HEK293 (cell line): ENCODE results near the gene POC1B.
A peak's percentile ranks its signal among the peaks of the same experiment; 100 is the strongest.

ENCODE experiments used
- ATF2 ChIP-seq: fragments of 450-650 bp; formaldehyde crosslinking; IDR thresholded peaks from 2 replicates; pipeline ENCODE4 v1.5.1; 2016; ENCODE audit warnings: missing biosample characterization, missing genetic modification characterization, low read depth
- KLF1 ChIP-seq: fragments of 450-650 bp; formaldehyde crosslinking; IDR thresholded peaks from 2 replicates; pipeline ENCODE4 v1.5.1; 2016; ENCODE audit warnings: missing biosample characterization, missing genetic modification characterization
- KLF10 ChIP-seq: fragments of 450-650 bp; IDR thresholded peaks from 2 replicates; pipeline ENCODE4 v1.5.1; 2018; ENCODE audit warnings: missing biosample characterization, mild to moderate bottlenecking, missing genetic modification characterization
- KLF9 ChIP-seq: fragments of 450-650 bp; formaldehyde crosslinking; IDR thresholded peaks from 2 replicates; pipeline ENCODE4 v1.5.1; 2016; ENCODE audit warnings: missing biosample characterization, missing genetic modification characterization, low read depth
- PRDM6 ChIP-seq: fragments of 450-650 bp; formaldehyde crosslinking; IDR thresholded peaks from 2 replicates; pipeline ENCODE4 v1.5.1; 2017; ENCODE audit warnings: missing biosample characterization, missing genetic modification characterization
- SCRT1 ChIP-seq: fragments of 450-650 bp; formaldehyde crosslinking; IDR thresholded peaks from 2 replicates; pipeline ENCODE4 v1.5.1; 2016; ENCODE audit warnings: missing biosample characterization, missing genetic modification characterization, borderline replicate concordance
- SCRT2 ChIP-seq: fragments of 450-650 bp; formaldehyde crosslinking; IDR thresholded peaks from 2 replicates; pipeline ENCODE4 v1.5.1; 2016; ENCODE audit warnings: missing biosample characterization, missing genetic modification characterization
- SP3 ChIP-seq: fragments of 450-650 bp; formaldehyde crosslinking; IDR thresholded peaks from 2 replicates; pipeline ENCODE4 v1.5.1; 2016; ENCODE audit warnings: missing biosample characterization, missing genetic modification characterization
- WT1 ChIP-seq: fragments of 450-650 bp; formaldehyde crosslinking; IDR thresholded peaks from 2 replicates; pipeline ENCODE4 v1.5.1; 2016; ENCODE audit warnings: missing biosample characterization, missing genetic modification characterization
- ZBTB49 ChIP-seq: fragments of 450-650 bp; formaldehyde crosslinking; IDR thresholded peaks from 2 replicates; pipeline ENCODE4 v1.5.1; 2016; ENCODE audit warnings: missing biosample characterization, missing genetic modification characterization, low read depth
- ZEB2 ChIP-seq: fragments of 450-650 bp; formaldehyde crosslinking; IDR thresholded peaks from 2 replicates; pipeline ENCODE4 v1.5.1; 2016; ENCODE audit warnings: missing biosample characterization, missing genetic modification characterization
- ZFP37 ChIP-seq: fragments of 450-650 bp; formaldehyde crosslinking; IDR thresholded peaks from 2 replicates; pipeline ENCODE4 v1.5.1; 2016; ENCODE audit warnings: missing biosample characterization, missing genetic modification characterization
- ZNF146 ChIP-seq: fragments of 450-650 bp; formaldehyde crosslinking; IDR thresholded peaks from 2 replicates; pipeline ENCODE4 v1.5.1; 2016; ENCODE audit warnings: missing biosample characterization, missing genetic modification characterization
- ZNF174 ChIP-seq: fragments of 450-650 bp; formaldehyde crosslinking; IDR thresholded peaks from 2 replicates; pipeline ENCODE4 v1.5.0; 2017; ENCODE audit warnings: missing biosample characterization, mild to moderate bottlenecking, missing genetic modification characterization
- ZNF214 ChIP-seq: fragments of 450-650 bp; formaldehyde crosslinking; IDR thresholded peaks from 2 replicates; pipeline ENCODE4 v1.5.1; 2017; ENCODE audit warnings: missing biosample characterization, mild to moderate bottlenecking, missing genetic modification characterization, borderline replicate concordance
- ZNF23 ChIP-seq: fragments of 450-650 bp; formaldehyde crosslinking; IDR thresholded peaks from 2 replicates; pipeline ENCODE4 v1.5.1; 2016; ENCODE audit warnings: missing biosample characterization, missing genetic modification characterization, borderline replicate concordance
- ZNF274 ChIP-seq, 2 experiments: fragments of 200-500 bp in 1 of 2; fragments of 450-650 bp in 1 of 2; sonication (Bioruptor generic) in 1 of 2; formaldehyde crosslinking in 1 of 2; IDR thresholded peaks; 2 replicates each; pipeline versions ENCODE4 v1.5.1 to v1.6.1; 2014 to 2016; ENCODE audit warnings: borderline replicate concordance in 1 of 2, inconsistent platforms in 1 of 2, low read length in 1 of 2, missing biosample characterization in 1 of 2, missing genetic modification characterization in 1 of 2
- ZNF404 ChIP-seq: fragments of 450-650 bp; formaldehyde crosslinking; IDR thresholded peaks from 2 replicates; pipeline ENCODE4 v1.5.1; 2017; ENCODE audit warnings: missing biosample characterization, missing genetic modification characterization
- ZNF423 ChIP-seq: fragments of 450-650 bp; formaldehyde crosslinking; IDR thresholded peaks from 2 replicates; pipeline ENCODE4 v1.5.1; 2016; ENCODE audit warnings: missing biosample characterization, missing genetic modification characterization
- ZNF530 ChIP-seq: fragments of 450-650 bp; formaldehyde crosslinking; IDR thresholded peaks from 2 replicates; pipeline ENCODE4 v1.5.1; 2016; ENCODE audit warnings: low read depth, missing biosample characterization, missing genetic modification characterization
- ZNF544 ChIP-seq: fragments of 450-650 bp; formaldehyde crosslinking; IDR thresholded peaks from 2 replicates; pipeline ENCODE4 v1.5.0; 2017; ENCODE audit warnings: missing biosample characterization, missing genetic modification characterization
- ZNF548 ChIP-seq: fragments of 450-650 bp; formaldehyde crosslinking; IDR thresholded peaks from 2 replicates; pipeline ENCODE4 v1.5.1; 2016; ENCODE audit warnings: missing biosample characterization, missing genetic modification characterization
- ZNF561 ChIP-seq: fragments of 450-650 bp; IDR thresholded peaks from 2 replicates; pipeline ENCODE4 v1.5.1; 2018; ENCODE audit warnings: missing biosample characterization, missing genetic modification characterization, borderline replicate concordance
- ZNF580 ChIP-seq: fragments of 450-650 bp; formaldehyde crosslinking; IDR thresholded peaks from 2 replicates; pipeline ENCODE4 v1.5.1; 2016; ENCODE audit warnings: missing biosample characterization, missing genetic modification characterization
- ZNF624 ChIP-seq: fragments of 450-650 bp; formaldehyde crosslinking; IDR thresholded peaks from 2 replicates; pipeline ENCODE4 v1.5.1; 2017; ENCODE audit warnings: missing biosample characterization, missing genetic modification characterization
- ZNF629 ChIP-seq: fragments of 450-650 bp; formaldehyde crosslinking; IDR thresholded peaks from 2 replicates; pipeline ENCODE4 v1.5.1; 2017; ENCODE audit warnings: missing biosample characterization, missing genetic modification characterization
- ZNF660 ChIP-seq: fragments of 450-650 bp; IDR thresholded peaks from 2 replicates; pipeline ENCODE4 v1.5.1; 2018; ENCODE audit warnings: missing biosample characterization, mild to moderate bottlenecking, missing genetic modification characterization
- ZNF664 ChIP-seq: fragments of 450-650 bp; formaldehyde crosslinking; IDR thresholded peaks from 2 replicates; pipeline ENCODE4 v1.5.1; 2016; ENCODE audit warnings: missing biosample characterization, missing genetic modification characterization
- ZNF701 ChIP-seq: fragments of 450-650 bp; formaldehyde crosslinking; IDR thresholded peaks from 2 replicates; pipeline ENCODE4 v1.5.1; 2016; ENCODE audit warnings: missing biosample characterization, missing genetic modification characterization
- ZNF837 ChIP-seq: fragments of 450-650 bp; formaldehyde crosslinking; IDR thresholded peaks from 2 replicates; pipeline ENCODE4 v1.5.1; 2016; ENCODE audit warnings: missing biosample characterization, missing genetic modification characterization
- ZNF843 ChIP-seq: fragments of 450-650 bp; formaldehyde crosslinking; IDR thresholded peaks from 2 replicates; pipeline ENCODE4 v1.5.1; 2016; ENCODE audit warnings: missing biosample characterization, missing genetic modification characterization
- ZSCAN18 ChIP-seq: fragments of 450-650 bp; formaldehyde crosslinking; IDR thresholded peaks from 2 replicates; pipeline ENCODE4 v1.5.1; 2016; ENCODE audit warnings: missing biosample characterization, missing genetic modification characterization
- ZXDB ChIP-seq: fragments of 450-650 bp; formaldehyde crosslinking; IDR thresholded peaks from 2 replicates; pipeline ENCODE4 v1.5.1; 2016; ENCODE audit warnings: missing biosample characterization, missing genetic modification characterization

POC1B gene

GRCh38 chr12:89524541-89525304 lies 1.1 kb downstream of the POC1B start, which contains the start of gene GALNT4 (continued):
- TF ChIP-seq ZNF544: no peak
- TF ChIP-seq ZNF580: no peak
- TF ChIP-seq SCRT1 (tag by site-specific recombination): no peak
- TF ChIP-seq ZNF664 (tag by site-specific recombination): no peak
- TF ChIP-seq ZFP37 (tag by site-specific recombination): no peak
- no peak for TF ChIP-seq ZNF837 (tag by site-specific recombination)
- no peak for TF ChIP-seq ZNF530
- no peak for TF ChIP-seq ZNF624
- TF ChIP-seq ZNF629: no peak
- TF ChIP-seq ZNF274 (IDR thresholded peaks at IDR 0.05; ENCODE audit: low read length): no peak
- no peak for TF ChIP-seq ZNF274 (tag by site-specific recombination; IDR thresholded peaks at IDR 0.05; ENCODE audit: borderline replicate concordance)
- TF ChIP-seq KLF10: no peak
- TF ChIP-seq SP3: peak; percentile 53
- TF ChIP-seq KLF9 (tag by site-specific recombination): peak; percentile 61
- TF ChIP-seq SCRT2 (tag by site-specific recombination): no peak
- no peak for TF ChIP-seq ZNF404 (tag by site-specific recombination)
- TF ChIP-seq ZNF423 (tag by site-specific recombination): no peak
- TF ChIP-seq ZBTB49 (tag by site-specific recombination): no peak
- no peak for TF ChIP-seq ZNF561 (tag by site-specific recombination)
- no peak for TF ChIP-seq ZNF23 (tag by site-specific recombination)
- no peak for TF ChIP-seq ZNF146 (tag by site-specific recombination)
- TF ChIP-seq ZNF174: no peak
- no peak for TF ChIP-seq ZSCAN18 (tag by site-specific recombination)
- TF ChIP-seq ZNF843 (tag by site-specific recombination): no peak
- TF ChIP-seq ZXDB (tag by site-specific recombination): 0 out of 2 replicates have a peak, but pooled peaks have one; percentile 58
- no peak for TF ChIP-seq PRDM6
- TF ChIP-seq ZNF548: no peak
- no peak for TF ChIP-seq ZNF214 (tag by site-specific recombination)
- TF ChIP-seq WT1: peak; percentile 23; the same call in 1 of the 2 replicates
- peak; percentile 61 for TF ChIP-seq ZEB2
- TF ChIP-seq ZNF660 (tag by site-specific recombination): peak; percentile 39; the same call in 1 of the 2 replicates
- no peak for TF ChIP-seq KLF1 (tag by site-specific recombination)
- TF ChIP-seq ZNF701: no peak
- TF ChIP-seq ATF2 (tag by site-specific recombination): no peak
